GM12878 (cell line): Measurements from ENCODE around the gene NEK1. TPM values are rescaled to one million over a fixed set of nuclear protein-coding genes. Genes with fewer than 3 reads are reported as not detected.

Source experiments
- ATAC-seq: fragments of 200-7000 bp; cut with Tn5 transposase; 3 replicates; pipeline ENCODE4 v1.9.1; 2020; ENCODE audit warnings: mild to moderate bottlenecking, moderate library complexity
- BruUV-seq: library from RNA; stranded (reverse); fragments of 400-500 nt; replicated peaks from 2 replicates; lab custom pipeline; 2021; lab: Mats Ljungman, UMichigan
- CTCF ChIA-PET: fragments of 300-600 bp; sonication (Branson Sonifier 250); formaldehyde crosslinking; extraction: SDS; loops from one replicate; lab custom pipeline; 2021; ENCODE audit warnings: inconsistent platforms; lab: Yijun Ruan, JAX
- POLR2A ChIA-PET: fragments of 350-600 bp; formaldehyde crosslinking; extraction: SDS; loops from one replicate; lab custom pipeline; 2021; ENCODE audit warnings: inconsistent platforms; lab: Charles Lee
- RAD21 ChIA-PET: fragments of 300-600 bp; sonication (Branson Sonifier 250); formaldehyde crosslinking; loops from one replicate; lab custom pipeline; 2023; ENCODE audit warnings: antibody characterized with exemption; ENCODE audit not compliant: unreplicated experiment; lab: Charles Lee
- SMC1A ChIA-PET: fragments of 300-600 bp; sonication (Branson Sonifier 250); formaldehyde crosslinking; loops from one replicate; lab custom pipeline; 2023; ENCODE audit not compliant: unreplicated experiment, uncharacterized antibody; lab: Charles Lee
- DNase-seq: peaks from one replicate; pipeline ENCODE4 v3.0.0-alpha.2; 2011; ENCODE audit warnings: low read depth, low spot score
- FAIRE-seq: peaks from 3 replicates; lab custom pipeline; 2011; peaks lifted over from hg19 to GRCh38; lab: Jason Lieb, UNC
- H2AFZ ChIP-seq: 2 replicates; pipeline ENCODE4 v1.6.0; 2011; ENCODE audit warnings: low read depth, low read length, control low read depth; ENCODE audit not compliant: control insufficient read depth
- H3K27ac ChIP-seq: 2 replicates; pipeline ENCODE4 v1.5.1; 2011; ENCODE audit warnings: control low read depth; ENCODE audit not compliant: control insufficient read depth, insufficient read depth
- H3K27me3 ChIP-seq, 2 experiments: replicated peaks in 1 of 2; 2 replicates each; pipeline versions ENCODE4 v1.6.0 to v1.6.1; 2011; ENCODE audit warnings: low read length in 1 of 2; ENCODE audit not compliant: control insufficient read depth in 2 of 2, insufficient read depth in 2 of 2
- H3K36me3 ChIP-seq, 2 experiments: 2 replicates each; pipeline ENCODE4 v1.5.1; 2011; ENCODE audit warnings: low read length in 1 of 2; ENCODE audit not compliant: control insufficient read depth in 2 of 2, insufficient read depth in 2 of 2
- H3K4me1 ChIP-seq: 2 replicates; pipeline ENCODE4 v1.6.1; 2011; ENCODE audit warnings: mild to moderate bottlenecking, low read length, moderate library complexity, mixed read lengths; ENCODE audit not compliant: control insufficient read depth, insufficient read depth
- H3K4me2 ChIP-seq: 2 replicates; pipeline ENCODE4 v1.6.0; 2011; ENCODE audit warnings: control low read depth; ENCODE audit not compliant: control insufficient read depth, insufficient read depth
- H3K4me3 ChIP-seq: fragments of 200-600 bp; sonication (generic); 2 replicates; pipeline ENCODE4 v1.5.1; 2016
- H3K79me2 ChIP-seq: 2 replicates; pipeline ENCODE4 v1.6.0; 2011; ENCODE audit warnings: low read length; ENCODE audit not compliant: control insufficient read depth, insufficient read depth
- H3K9ac ChIP-seq: 2 replicates; pipeline ENCODE4 v1.8.0; 2011; ENCODE audit warnings: low read length, control low read depth, mixed read lengths; ENCODE audit not compliant: control insufficient read depth, insufficient read depth
- H3K9me3 ChIP-seq: replicated peaks from 3 replicates; pipeline ENCODE4 v1.5.1; 2011; ENCODE audit warnings: mild to moderate bottlenecking, low read length; ENCODE audit not compliant: control insufficient read depth, insufficient read depth
- H4K20me1 ChIP-seq: 2 replicates; pipeline ENCODE4 v1.6.0; 2011; ENCODE audit not compliant: control insufficient read depth, insufficient read depth
- BACH1 ChIP-seq: fragments of 450-650 bp; IDR thresholded peaks from 2 replicates; pipeline ENCODE4 v1.6.1; 2017; ENCODE audit warnings: mild to moderate bottlenecking, borderline replicate concordance
- EED ChIP-seq: sonication (generic); IDR thresholded peaks from 2 replicates; pipeline ENCODE4 v1.6.1; 2016; ENCODE audit warnings: antibody characterized with exemption, low read depth
- ETV6 ChIP-seq, 2 experiments: fragments of 450-650 bp in 1 of 2; IDR thresholded peaks in 1 of 2; conservative IDR thresholded peaks in 1 of 2; 2 replicates each; pipeline ENCODE4 v1.6.1; 2014; ENCODE audit warnings: antibody characterized with exemption in 1 of 2, borderline replicate concordance in 1 of 2, low read depth in 1 of 2, mild to moderate bottlenecking in 1 of 2, moderate library complexity in 1 of 2
- IKZF2 ChIP-seq, 2 experiments: fragments of 450-650 bp; IDR thresholded peaks; 2 replicates each; pipeline ENCODE4 v1.6.1; 2017; ENCODE audit warnings: mild to moderate bottlenecking in 2 of 2, moderate library complexity in 2 of 2
- NR2F1 ChIP-seq: fragments of 450-650 bp; conservative IDR thresholded peaks from 2 replicates; pipeline ENCODE4 v1.6.1; 2017; ENCODE audit warnings: mild to moderate bottlenecking
- NRF1 ChIP-seq: conservative IDR thresholded peaks from 2 replicates; pipeline ENCODE4 v1.6.1; 2011; ENCODE audit warnings: mild to moderate bottlenecking, low read depth, low read length, improper control_type of control experiment
- PML ChIP-seq: IDR thresholded peaks from 2 replicates; pipeline ENCODE4 v1.6.1; 2012; ENCODE audit warnings: low read length, inconsistent platforms
- TCF7 ChIP-seq: IDR thresholded peaks from 2 replicates; pipeline ENCODE4 v1.6.1; 2014; ENCODE audit warnings: antibody characterized with exemption, borderline replicate concordance
- ZNF217 ChIP-seq: fragments of 450-650 bp; IDR thresholded peaks from 2 replicates; pipeline ENCODE4 v1.6.1; 2017; ENCODE audit warnings: antibody characterized with exemption, mild to moderate bottlenecking
- ZSCAN29 ChIP-seq: fragments of 450-650 bp; IDR thresholded peaks from 2 replicates; pipeline ENCODE4 v1.6.1; 2017; ENCODE audit warnings: mild to moderate bottlenecking, moderate library complexity
- ZZZ3 ChIP-seq: IDR thresholded peaks from 2 replicates; pipeline ENCODE4 v1.6.1; 2011; ENCODE audit warnings: low read depth; ENCODE audit not compliant: control insufficient read depth, insufficient read length
- WGBS: methylation state at CpG from one replicate; pipeline ENCODE4 v1.1.6; 2016; ENCODE audit warnings: low lambda C conversion rate; ENCODE audit not compliant: insufficient replicate concordance, insufficient coverage; ENCODE audit errors: missing lambda C conversion rate; 5-methylcytosine and 5-hydroxymethylcytosine counted together
- in situ Hi-C: fragments of 300-500 bp; cut with MboI; formaldehyde crosslinking; loops from 9 replicates; pipeline ENCODE4 v1.14.3; 2018; ENCODE audit warnings: mixed read lengths
- intact Hi-C: fragments of 100-400 bp; cut with micrococcal nuclease; formaldehyde crosslinking; loops from one replicate; pipeline ENCODE4 v1.14.2; 2022; ENCODE audit not compliant: unreplicated experiment
- polyA plus RNA-seq, 11 experiments: library from polyadenylated mRNA; depleted of rRNA in 4 of 11; unstranded in 6 of 11; stranded (reverse) in 5 of 11; fragments of >200 nt; fragmentation: Nextera tagmentation in 4 of 11; fragmentation: Illumina TruSeq in 1 of 11; extraction: Ambion mirVana in 4 of 11; extraction: Trizol in 1 of 11; gene quantifications; 1 replicate in 1 of 11; 2 replicates in 10 of 11; pipeline versions ENCODE4 v1.2.1 to v1.2.3, GENCODE V29; 2011 to 2016; ENCODE audit warnings: inconsistent platforms in 2 of 11, missing spikeins in 2 of 11, low read depth in 1 of 11
- total RNA-seq, 4 experiments: library from RNA; depleted of rRNA in 3 of 4; stranded (reverse); fragments of >200 nt in 3 of 4; fragmentation: Illumina TruSeq in 1 of 4; extraction: Trizol in 1 of 4; gene quantifications; 2 replicates each; pipeline versions ENCODE4 v1.2.1 to v1.2.3, GENCODE V29; 2013 to 2021
- TF ChIP-seq, protein P1 (sequence below): fragments of 450-650 bp; IDR thresholded peaks from 2 replicates; pipeline ENCODE4 v1.6.1; 2018; ENCODE audit warnings: borderline replicate concordance, mild to moderate bottlenecking; ENCODE audit not compliant: partially characterized antibody
- TF ChIP-seq, protein P2 (sequence below): fragments of 450-650 bp; conservative IDR thresholded peaks from 2 replicates; pipeline ENCODE4 v1.6.1; 2017; ENCODE audit warnings: mild to moderate bottlenecking, moderate library complexity

Gene NEK1
- total and polyA plus RNA-seq, 10 of the 15 experiments (the other 5 are each of a cell fraction or from before 2014, with no cell fraction given), result 4.9 to 16.1 (median 7.5) TPM

DNA sequence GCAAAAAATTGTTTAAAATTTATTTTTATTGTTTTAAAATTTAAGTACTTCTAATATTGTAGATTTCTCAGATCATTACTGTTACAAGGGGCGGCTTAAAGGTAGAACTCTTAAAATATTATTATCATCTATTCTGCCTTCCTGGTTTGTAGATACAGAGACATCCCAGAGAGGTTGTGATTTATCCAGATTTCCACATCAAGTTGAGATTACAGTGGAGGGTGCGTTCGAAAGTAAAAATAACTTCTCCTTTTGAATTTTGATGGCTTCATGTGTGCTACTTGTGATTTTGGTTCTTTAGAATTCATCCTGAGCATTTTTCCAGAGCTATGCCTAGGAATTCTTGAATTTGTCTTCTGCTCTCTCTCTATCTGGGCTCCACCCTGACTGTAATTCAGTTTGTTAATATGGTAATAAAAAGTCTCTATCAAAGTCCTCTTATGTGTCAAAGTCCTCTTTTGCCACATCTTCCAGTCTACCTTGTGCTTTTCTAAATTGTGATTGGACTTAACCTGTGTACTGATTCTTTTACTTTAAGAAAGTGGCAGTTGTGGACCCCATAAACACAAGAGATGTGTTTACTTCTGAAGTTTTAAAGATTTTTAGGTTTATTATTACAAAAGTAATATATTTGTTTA, 45.2 kb upstream of the NEK1 start:
- Histone ChIP-seq H3K79me2 (peaks cover 35% of the 10 kb centered on the region), H3K27ac (no peak overlapping the region), H4K20me1 (no peaks in the 10 kb centered on the region)
- CTCF ChIA-PET, result interaction anchor here (0.9 to 4.6 kb wide), 3 partner anchors 17 to 45 kb away, joined by 3 to 37 read pairs (median 4); partner anchors contain the start of gene NEK1
- TF ChIP-seq, protein P1, sequence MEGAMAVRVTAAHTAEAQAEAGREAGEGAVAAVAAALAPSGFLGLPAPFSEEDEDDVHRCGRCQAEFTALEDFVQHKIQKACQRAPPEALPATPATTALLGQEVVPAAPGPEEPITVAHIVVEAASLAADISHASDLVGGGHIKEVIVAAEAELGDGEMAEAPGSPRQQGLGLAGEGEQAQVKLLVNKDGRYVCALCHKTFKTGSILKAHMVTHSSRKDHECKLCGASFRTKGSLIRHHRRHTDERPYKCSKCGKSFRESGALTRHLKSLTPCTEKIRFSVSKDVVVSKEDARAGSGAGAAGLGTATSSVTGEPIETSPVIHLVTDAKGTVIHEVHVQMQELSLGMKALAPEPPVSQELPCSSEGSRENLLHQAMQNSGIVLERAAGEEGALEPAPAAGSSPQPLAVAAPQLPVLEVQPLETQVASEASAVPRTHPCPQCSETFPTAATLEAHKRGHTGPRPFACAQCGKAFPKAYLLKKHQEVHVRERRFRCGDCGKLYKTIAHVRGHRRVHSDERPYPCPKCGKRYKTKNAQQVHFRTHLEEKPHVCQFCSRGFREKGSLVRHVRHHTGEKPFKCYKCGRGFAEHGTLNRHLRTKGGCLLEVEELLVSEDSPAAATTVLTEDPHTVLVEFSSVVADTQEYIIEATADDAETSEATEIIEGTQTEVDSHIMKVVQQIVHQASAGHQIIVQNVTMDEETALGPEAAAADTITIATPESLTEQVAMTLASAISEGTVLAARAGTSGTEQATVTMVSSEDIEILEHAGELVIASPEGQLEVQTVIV, result no peak
- TF ChIP-seq ZZZ3 (no peak), NRF1 (no peak), TCF7 (no peak), ZSCAN29 (no peak), BACH1 (no peak), EED (no peak), ETV6 (conservative IDR thresholded peaks at IDR 0.05 in 1 of 2, IDR thresholded peaks at IDR 0.05 in 1 of 2; ENCODE audit: borderline replicate concordance in 1 of 2, low read depth in 1 of 2) (no peak), ZNF217 (no peak), IKZF2 (IDR thresholded peaks at IDR 0.05) (no peak), PML (no peak), NR2F1 (no peak)
- TF ChIP-seq, protein P2, sequence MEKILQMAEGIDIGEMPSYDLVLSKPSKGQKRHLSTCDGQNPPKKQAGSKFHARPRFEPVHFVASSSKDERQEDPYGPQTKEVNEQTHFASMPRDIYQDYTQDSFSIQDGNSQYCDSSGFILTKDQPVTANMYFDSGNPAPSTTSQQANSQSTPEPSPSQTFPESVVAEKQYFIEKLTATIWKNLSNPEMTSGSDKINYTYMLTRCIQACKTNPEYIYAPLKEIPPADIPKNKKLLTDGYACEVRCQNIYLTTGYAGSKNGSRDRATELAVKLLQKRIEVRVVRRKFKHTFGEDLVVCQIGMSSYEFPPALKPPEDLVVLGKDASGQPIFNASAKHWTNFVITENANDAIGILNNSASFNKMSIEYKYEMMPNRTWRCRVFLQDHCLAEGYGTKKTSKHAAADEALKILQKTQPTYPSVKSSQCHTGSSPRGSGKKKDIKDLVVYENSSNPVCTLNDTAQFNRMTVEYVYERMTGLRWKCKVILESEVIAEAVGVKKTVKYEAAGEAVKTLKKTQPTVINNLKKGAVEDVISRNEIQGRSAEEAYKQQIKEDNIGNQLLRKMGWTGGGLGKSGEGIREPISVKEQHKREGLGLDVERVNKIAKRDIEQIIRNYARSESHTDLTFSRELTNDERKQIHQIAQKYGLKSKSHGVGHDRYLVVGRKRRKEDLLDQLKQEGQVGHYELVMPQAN, result no peak
- TF ChIP-seq, all 136 proteins: peak for 0
- SMC1A ChIA-PET, result interaction anchor here (1.0 to 1.4 kb wide), 2 partner anchors 10 to 41 kb away, joined by 3 to 5 read pairs; no protein-coding TSS in a partner anchor
- ATAC-seq (no peak), DNase-seq (no peak), FAIRE-seq (no peak)
- POLR2A ChIA-PET, result interaction anchor here (0.7 kb wide), 1 partner anchor 36 kb away, joined by 3 read pairs; no protein-coding TSS in a partner anchor
- H3K4me1 ChIP-seq, result peaks cover 3% of the 10 kb centered on the region
- no peaks in the 10 kb centered on the region; the same call in 2 of the 3 replicates for H3K9me3 ChIP-seq
- H3K27me3 ChIP-seq, result no peaks in the 10 kb centered on the region
- H3K9ac ChIP-seq, result no peak overlapping the region
- in situ Hi-C loops (no loop called here), intact Hi-C loops (no loop called here)
- no peak overlapping the region for H3K4me2 ChIP-seq
- H2AFZ ChIP-seq, result no peak overlapping the region
- H3K36me3 ChIP-seq, result peaks cover 0 to 6% of the 10 kb centered on the region in 2 experiments; a peak in 3 of 4 replicates
- WGBS, result 98% methylated on average over 3 of the region's 3 CpGs
- RAD21 ChIA-PET, result interaction anchor here (4.9 kb wide), 1 partner anchor 18 kb away, joined by 35 read pairs; no protein-coding TSS in a partner anchor
- H3K4me3 ChIP-seq, result no peak overlapping the region
- BruUV-seq, result no TSS peak
